OCI-LY7 (cell line): ENCODE data around the gene ZNF587B.
"Not testable (repeated sequence)": the region's sequence is repeated elsewhere in the genome, so short reads cannot be mapped to it uniquely, and the experiment has no call there.

ENCODE experiments used
- CTCF ChIP-seq: fragments of 200-600 bp; sonication (generic); conservative IDR thresholded peaks from 2 replicates; pipeline ENCODE4 v1.5.1; 2014; ENCODE audit warnings: mild to moderate bottlenecking, antibody characterized with exemption, low read length, moderate library complexity, mixed read lengths
- EZH2phosphoT487 ChIP-seq: fragments of 200-600 bp; sonication (generic); IDR thresholded peaks from 2 replicates; pipeline ENCODE4 v1.6.1; 2018; ENCODE audit warnings: low read depth, borderline replicate concordance, mild to moderate bottlenecking, mixed run types, antibody characterized with exemption, low read length, moderate library complexity, mixed read lengths

DNA sequence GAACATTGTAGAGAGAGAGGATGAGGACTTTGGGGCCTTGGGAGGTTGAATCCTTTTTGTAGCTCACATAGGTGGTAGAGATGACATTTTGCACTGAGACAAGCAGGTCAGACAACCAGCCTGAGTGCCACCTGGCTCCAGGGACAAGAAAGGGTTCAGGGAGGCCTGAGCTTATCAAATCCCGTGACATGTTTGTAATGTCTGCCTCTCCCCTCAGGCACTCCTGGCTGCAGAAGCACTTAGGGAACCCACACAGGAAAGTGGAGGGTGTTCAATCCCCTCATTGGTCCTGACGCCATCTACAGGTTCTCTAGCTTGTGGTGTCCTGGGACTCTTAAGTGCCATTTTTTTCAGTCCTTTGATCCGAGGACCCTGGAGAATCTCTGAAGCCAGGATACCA is 9.0 kb upstream of the ZNF587B start:
- not testable (repeated sequence) for TF ChIP-seq CTCF, EZH2phosphoT487
